HG02973 (cell line): ENCODE results near the gene MRPS18A.
A peak's percentile ranks its signal among the peaks of the same experiment; 100 is the strongest.
"Not testable (repeated sequence)": the region's sequence is repeated elsewhere in the genome, so short reads cannot be mapped to it uniquely, and the experiment has no call there.

Experiments
- ATAC-seq: cut with Tn5 transposase; IDR thresholded peaks from one replicate; pipeline ENCODE4 v1.9.1; 2021; ENCODE audit warnings: moderate library complexity; ENCODE audit not compliant: unreplicated experiment

The MRPS18A gene

GRCh38 chr6:43717822-43718221 lies 30.2 kb upstream of the MRPS18A start:
- ATAC-seq, result no peak

DNA sequence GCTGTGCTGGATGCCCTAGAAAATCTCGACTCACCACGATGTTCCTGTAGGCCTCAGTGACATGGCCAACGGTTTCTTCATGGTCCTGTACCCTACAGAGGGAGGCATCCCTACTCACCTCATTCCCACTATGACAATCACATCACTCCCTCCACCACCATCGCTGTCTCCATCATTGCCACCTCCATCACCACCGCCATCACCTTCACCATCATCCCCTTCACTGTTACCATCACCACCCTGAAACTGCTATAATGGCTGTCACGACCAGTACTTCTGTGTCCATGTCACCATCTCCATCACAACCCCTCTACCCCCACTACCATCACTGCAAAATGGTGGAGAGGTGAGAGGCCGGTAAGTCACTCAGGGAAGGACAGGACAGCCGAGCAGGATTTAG lies 29.8 kb upstream of the MRPS18A start:
- no peak for ATAC-seq

GRCh38 chr6:43716099-43716498 lies 28.5 kb upstream of the MRPS18A start:
- ATAC-seq, result no peak

DNA sequence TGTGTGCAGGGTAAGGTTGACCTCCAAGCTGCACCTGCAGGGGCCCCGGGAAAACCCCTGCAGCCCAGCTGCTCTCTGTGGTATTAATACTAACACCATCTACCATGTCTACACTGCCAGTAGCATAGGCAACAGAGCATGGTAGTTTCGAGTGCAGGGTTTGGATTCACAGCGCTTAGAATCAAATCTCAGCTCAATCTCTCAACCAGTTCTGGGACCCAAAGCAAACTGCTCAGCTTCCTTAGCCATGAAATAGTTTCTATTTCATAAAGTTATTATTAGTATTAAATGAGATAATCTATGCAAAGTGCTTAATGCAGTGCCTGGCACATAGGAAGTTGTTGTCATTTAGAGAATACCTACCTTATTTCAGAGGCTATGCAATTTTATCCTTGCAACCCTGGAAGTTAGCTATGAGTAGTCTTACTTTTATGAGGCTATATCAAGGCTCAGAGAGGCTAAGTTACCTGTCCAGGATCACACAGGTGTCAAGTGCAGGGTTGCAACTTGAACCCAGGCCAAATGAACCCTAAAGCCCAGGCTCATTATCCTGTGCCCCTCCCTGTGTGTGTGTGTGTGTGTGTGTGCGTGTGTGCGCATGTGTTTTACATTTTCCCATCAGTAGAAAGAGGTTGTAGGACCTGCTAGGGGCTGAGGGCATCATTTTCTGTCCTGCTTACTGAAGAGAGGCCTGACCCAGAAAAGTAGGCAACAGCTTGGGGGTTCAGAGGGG lies 27.6 kb upstream of the MRPS18A start:
- ATAC-seq, result peak; percentile 74

DNA sequence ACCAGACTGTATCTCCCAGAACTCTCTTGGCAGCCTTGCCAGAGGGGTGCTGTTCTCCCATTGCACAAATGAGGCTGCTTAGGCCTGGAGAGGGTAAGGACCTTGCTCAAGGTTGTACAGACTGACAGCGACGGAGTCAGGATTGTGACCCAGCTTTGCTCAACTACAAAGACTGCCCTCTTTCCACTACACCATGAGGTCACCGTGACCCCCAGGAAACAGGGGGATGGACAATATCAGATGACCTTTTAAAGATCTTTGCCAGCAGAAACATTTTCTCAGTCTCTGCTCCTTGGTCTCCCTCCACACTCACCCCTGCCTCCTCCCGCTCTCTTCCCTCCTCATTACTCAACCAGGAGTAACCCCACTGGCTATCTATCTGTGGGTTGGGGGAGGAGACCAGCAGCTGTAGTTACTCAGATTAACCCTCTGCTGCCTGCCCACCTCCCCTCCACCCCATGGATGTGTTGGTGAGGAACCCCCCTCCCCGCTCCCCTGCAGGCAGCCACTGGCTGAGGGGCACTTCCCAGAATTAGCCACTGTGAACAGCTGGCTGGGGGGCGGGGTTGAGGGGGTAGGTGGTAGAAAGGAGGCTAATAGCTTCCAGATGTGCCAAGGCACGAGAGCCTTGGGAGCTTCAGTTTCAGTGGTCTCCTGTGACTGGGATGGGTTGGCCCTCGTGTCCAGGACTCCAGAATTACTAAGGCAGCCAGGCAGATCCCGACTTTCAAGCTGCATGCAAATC lies 26.9 kb upstream of the MRPS18A start:
- ATAC-seq, result peak; percentile 15

GRCh38 chr6:43713643-43714310 lies 26.2 kb upstream of the MRPS18A start:
- no peak for ATAC-seq

DNA sequence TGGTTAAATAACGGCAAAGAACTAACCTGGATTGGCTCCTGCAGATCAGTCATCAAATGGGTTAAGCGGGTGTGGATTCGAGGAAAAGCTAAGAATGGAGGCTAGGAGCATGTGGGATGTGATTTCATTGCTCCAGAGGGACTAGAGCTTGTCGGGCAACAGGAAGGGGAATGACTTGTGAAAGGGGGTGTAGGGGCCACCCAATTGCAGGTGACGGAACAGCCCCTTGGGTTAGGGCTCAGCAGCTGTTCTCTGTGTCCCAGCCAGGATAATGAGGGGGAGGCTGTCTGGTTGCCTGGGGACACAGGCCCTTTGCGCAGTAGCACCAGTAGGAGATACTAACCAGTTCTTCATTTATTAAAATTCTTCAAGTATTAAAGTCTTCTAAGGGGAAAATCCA lies 25.0 kb upstream of the MRPS18A start:
- ATAC-seq, result no peak

DNA sequence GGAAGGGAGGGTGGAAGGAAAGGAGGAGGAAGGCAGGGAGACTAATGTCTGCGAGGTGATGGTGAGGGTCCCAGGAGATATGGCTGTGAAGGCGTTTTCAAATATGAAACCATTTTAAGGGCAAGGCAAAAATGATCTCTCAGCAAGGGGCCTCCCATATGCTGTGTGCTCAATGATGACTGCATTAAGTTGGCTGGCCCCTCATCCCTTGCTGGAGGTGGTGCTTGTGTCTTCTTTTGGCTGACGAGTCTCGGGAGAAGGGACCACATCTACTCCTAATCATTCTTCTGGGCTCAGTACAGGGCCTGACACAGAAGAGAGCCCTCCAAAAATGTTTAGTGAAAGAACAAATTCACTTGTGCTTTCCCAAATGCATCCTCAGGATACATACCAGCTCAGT lies 23.0 kb upstream of the MRPS18A start:
- ATAC-seq, result no peak

GRCh38 chr6:43709654-43710303 lies 22.2 kb upstream of the MRPS18A start:
- no peak for ATAC-seq

DNA sequence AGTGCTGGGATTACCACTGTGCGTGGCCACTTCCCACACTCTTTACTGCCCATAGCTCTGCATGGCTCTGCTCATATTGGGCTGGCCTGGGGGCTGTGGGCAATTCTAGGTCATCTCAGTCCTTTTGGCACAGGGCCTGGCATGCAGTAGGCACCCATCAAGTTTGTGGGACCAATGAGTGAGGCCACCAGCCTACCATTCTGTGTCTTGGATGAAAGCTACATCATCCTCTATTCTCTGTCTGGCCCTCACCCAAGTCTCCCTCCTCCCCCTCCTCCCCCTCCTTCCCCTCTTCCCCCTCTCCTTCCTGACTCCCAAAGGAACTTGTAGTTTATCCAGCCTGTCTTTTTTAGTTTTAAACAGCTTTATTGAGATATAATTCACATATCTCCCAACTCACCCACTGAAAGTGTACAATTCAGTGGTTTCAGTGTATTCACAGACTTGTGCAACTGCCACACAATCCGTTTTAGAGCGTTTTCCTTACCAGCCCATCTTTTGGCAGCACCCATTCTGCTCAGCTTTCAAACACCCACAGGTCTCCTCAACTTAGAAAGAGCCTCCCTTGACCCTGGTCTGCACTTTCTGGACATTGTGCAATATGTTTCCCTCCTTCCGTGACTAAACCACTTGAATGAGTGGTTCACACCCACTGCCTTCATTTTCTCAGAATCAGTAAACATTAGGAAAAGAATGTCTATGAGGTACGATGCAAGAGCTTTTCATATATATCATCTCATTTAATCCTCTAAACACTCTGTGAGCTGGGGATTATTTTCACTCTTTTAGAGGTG lies 21.5 kb upstream of the MRPS18A start:
- no peak for ATAC-seq

DNA sequence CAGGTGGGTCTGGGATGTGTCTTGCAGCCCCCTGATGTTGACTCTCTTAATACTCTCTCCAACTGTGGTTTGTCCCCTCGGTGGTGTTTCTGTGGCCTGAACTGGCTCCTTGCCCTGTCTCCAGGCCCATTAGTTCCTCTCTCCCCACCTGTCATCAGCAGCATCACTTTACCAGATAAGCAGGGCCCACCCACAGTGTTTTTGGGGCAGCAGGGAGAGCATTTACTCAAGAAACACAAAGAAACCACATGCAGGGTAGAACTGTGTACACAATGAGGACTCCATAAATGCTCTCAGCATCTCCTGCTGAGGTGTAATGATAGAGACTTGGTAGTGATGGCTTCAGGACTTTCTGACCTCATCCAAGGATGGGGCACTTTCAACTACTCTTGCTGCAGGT lies 20.2 kb upstream of the MRPS18A start:
- no peak for ATAC-seq

- no peak for ATAC-seq
These were observed 19.7 kb upstream of the MRPS18A start for GRCh38 chr6:43707269-43707668.

DNA sequence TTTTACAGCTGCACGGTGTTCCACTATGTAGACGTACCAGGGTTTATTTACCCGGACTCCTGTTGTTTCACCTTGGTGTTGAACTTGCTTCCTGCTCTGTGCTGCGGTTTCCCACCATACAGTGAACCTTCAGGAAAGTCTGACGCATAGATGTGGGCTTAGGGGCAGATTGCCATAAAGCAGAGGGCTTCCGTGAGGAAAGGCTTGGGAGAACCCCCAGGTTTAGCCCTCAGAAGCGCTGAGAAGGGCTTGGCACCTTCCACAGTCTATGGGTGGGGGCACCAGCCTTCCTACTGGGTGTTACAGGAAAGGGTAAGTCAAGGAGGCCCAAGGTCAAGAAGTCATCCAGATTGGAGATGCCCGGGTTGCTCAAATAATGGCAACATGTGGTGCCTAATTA lies 19.2 kb upstream of the MRPS18A start:
- ATAC-seq, result no peak

- no peak for ATAC-seq
These were observed 18.4 kb upstream of the MRPS18A start for GRCh38 chr6:43705996-43706395.

DNA sequence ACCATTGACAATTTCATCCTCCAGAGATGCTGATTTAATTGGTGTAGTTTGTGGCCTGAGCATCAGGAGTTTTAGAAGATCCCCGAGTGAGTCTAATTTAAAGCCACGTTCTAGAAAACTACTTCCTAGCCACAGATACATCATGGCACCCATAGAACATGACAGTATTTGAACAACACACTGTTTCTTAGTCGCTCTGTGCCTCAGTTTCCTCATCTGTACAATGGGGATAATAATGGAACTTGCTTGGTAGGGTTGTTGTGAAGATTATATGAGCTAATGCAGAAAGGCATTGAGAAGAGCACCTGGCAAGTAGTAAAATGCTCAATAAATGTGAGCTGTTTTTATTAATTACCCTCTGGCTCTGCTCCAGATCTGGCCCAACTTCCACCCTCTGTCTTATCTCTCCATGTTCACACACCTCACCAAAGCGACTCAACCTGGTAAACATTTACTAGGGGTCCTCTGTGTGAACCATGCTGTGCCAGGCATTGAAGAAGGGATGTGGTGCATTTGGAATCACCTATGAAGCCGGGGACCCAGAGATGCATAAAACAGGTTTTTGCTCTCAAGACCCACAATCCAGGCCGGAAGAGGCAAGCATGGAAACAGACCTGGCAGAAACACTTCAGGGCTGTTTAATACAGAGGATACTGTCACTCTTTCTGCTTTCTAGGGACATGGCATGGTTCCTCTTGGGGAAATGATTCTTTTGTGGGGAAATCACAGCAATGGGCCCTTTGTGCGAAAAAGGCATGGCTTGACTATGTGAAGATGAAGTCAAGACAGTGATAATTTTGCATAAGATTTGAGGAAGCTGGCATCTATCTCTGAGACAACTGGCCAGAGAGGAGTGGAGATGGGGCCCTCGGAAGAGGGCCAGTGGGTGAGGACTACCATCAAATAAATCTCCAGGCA lies 16.2 kb upstream of the MRPS18A start:
- ATAC-seq, result no peak

DNA sequence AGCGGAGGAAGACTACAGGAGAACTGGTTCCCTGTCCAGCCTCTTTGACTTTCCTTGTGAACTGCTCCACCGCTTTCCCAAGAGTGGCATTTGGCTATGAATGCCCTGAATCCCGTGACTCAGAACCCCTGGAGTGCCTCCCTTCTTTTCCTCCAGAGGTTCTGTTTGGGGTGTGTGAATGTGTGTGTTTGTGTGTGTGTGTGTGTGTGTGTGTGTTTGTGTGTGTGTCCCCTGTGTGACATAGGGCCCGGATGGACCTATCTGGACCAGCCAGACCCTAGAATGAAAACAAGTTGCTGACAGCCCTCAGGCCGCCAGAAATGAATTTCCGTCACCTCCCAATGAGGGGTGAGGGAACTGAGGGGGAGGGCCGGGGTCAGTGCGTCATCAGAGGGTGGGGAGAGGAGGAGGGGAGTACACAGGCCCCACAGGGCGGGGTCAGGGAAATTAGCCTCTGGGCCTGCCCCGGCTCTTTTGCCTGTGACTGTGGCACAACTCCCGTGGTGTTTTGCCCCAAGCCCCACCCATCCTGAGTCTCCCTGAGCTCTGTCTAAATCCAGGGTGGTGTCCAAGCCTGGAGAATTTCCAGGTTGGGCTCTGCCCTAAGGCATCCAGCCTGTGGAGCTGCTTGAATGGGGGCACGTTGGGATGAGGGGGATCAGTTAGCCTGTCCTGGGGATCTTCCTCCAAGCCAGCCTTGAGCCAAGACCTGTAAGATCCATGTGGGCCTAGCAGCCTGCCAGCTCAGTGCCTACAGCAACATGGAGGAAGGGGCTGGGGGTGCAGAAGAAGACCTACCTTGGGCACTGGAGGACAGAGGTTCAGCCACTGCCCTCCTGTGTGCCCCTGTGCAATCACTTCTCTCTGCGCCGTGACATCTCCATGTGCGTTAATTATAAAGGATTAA lies 15.2 kb upstream of the MRPS18A start:
- no peak for ATAC-seq

GRCh38 chr6:43702171-43702533 lies 14.6 kb upstream of the MRPS18A start:
- no peak for ATAC-seq

DNA sequence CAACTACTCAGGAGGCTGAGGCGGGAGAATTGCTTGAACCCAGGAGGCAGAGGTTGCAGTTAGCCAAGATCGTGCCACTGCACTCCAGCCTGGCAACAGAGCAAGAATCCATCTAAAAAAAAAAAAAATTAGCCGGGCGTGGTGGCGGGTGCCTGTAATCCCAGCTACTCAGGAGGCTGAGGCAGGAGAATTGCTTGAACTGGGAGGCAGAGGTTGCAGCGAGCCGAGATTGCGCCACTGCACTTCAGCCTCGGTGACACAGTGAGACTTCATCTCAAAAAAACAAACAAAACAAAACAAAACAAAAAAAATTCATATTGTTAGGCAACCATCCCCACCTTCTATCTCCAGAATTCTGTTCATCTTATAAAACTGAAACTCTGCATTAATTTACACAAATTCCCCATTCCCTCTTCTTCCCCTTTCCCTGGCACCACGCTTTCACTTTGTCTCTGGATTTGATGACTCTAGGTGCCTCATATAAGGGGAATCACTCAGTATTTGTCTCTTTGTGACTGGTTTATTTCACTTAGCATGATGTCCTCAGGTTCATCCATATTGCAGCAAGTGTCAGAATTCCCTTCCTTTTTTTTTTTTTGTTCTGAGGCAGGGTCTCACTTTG lies 13.5 kb upstream of the MRPS18A start:
- not testable (repeated sequence) for ATAC-seq
